Activated CD8-positive, alpha-beta T cell treated with anti-CD3 and anti-CD28 coated beads for 36 hours (primary cell): Measurements from ENCODE around the gene MAP3K5. TPM values are rescaled to one million over a fixed set of nuclear protein-coding genes. Genes with fewer than 3 reads are reported as not detected.

Experiments used
- ATAC-seq: fragments of 200-7000 bp; cut with Tn5 transposase; one replicate; pipeline ENCODE4 v1.10.0; 2021; ENCODE audit warnings: mild to moderate bottlenecking, moderate library complexity
- CTCF ChIA-PET: fragments of 350-600 bp; sonication (Branson Sonifier 250); formaldehyde crosslinking; loops from one replicate; lab custom pipeline; 2021; ENCODE audit warnings: antibody characterized with exemption; lab: Charles Lee
- POLR2A ChIA-PET: fragments of 350-600 bp; sonication (Branson Sonifier 250); formaldehyde crosslinking; loops from one replicate; lab custom pipeline; 2021; ENCODE audit warnings: antibody characterized with exemption; lab: Charles Lee
- DNase-seq: peaks from one replicate; pipeline ENCODE4 v3.0.0-alpha.2; 2020
- H3K27ac Mint-ChIP-seq: one replicate; pipeline ENCODE4 v1.8.0; 2021; ENCODE audit warnings: mild to moderate bottlenecking, mixed read lengths
- H3K27me3 Mint-ChIP-seq: one replicate; pipeline ENCODE4 v1.8.0; 2021; ENCODE audit warnings: mixed read lengths
- H3K36me3 Mint-ChIP-seq: one replicate; pipeline ENCODE4 v1.8.0; 2021; ENCODE audit warnings: low read depth, mixed read lengths
- H3K4me1 Mint-ChIP-seq: one replicate; pipeline ENCODE4 v1.8.0; 2021; ENCODE audit warnings: low read depth, mixed read lengths
- H3K4me3 Mint-ChIP-seq: one replicate; pipeline ENCODE4 v1.8.0; 2021; ENCODE audit warnings: mild to moderate bottlenecking, moderate library complexity, mixed read lengths
- H3K9me3 Mint-ChIP-seq: one replicate; pipeline ENCODE4 v1.8.0; 2021; ENCODE audit warnings: mixed read lengths
- CTCF ChIP-seq: fragments of 200-600 bp; IDR thresholded peaks from one replicate; pipeline ENCODE4 v1.8.0; 2022; ENCODE audit warnings: antibody characterized with exemption, mild to moderate bottlenecking
- intact Hi-C: fragments of 100-400 bp; cut with micrococcal nuclease; formaldehyde crosslinking; loops from one replicate; pipeline ENCODE4 v1.10.0; 2022
- total RNA-seq, 2 experiments: library from RNA; stranded (reverse); gene quantifications; one replicate each; pipeline ENCODE4 v1.2.3, GENCODE V29; 2021

MAP3K5 gene
- total RNA-seq, 2 experiments from 2014 or later: 4.4 to 4.6 TPM

GRCh38 chr6:136551103-136551502 is 241.2 kb downstream of the MAP3K5 start:
- CTCF ChIA-PET: interaction anchor here (1.3 to 1.8 kb wide), 9 partner anchors 10 to 220 kb away, joined by 3 to 12 read pairs (median 6); no protein-coding TSS in a partner anchor
- DNase-seq (no peak), ATAC-seq (no peak)
- Mint-ChIP-seq H3K4me1 (peaks cover 5% of the 10 kb centered on the region), H3K27ac (no peak overlapping the region), H3K9me3 (no peaks in the 10 kb centered on the region), H3K36me3 (no peaks in the 10 kb centered on the region), H3K4me3 (peak overlapping the region; percentile 1), H3K27me3 (peaks cover 28% of the 10 kb centered on the region)
- POLR2A ChIA-PET: interaction anchor here (0.6 kb wide), 1 partner anchor 186 kb away, joined by 3 read pairs; no protein-coding TSS in a partner anchor
- intact Hi-C loops: no loop called here
- TF ChIP-seq CTCF: no peak

DNA sequence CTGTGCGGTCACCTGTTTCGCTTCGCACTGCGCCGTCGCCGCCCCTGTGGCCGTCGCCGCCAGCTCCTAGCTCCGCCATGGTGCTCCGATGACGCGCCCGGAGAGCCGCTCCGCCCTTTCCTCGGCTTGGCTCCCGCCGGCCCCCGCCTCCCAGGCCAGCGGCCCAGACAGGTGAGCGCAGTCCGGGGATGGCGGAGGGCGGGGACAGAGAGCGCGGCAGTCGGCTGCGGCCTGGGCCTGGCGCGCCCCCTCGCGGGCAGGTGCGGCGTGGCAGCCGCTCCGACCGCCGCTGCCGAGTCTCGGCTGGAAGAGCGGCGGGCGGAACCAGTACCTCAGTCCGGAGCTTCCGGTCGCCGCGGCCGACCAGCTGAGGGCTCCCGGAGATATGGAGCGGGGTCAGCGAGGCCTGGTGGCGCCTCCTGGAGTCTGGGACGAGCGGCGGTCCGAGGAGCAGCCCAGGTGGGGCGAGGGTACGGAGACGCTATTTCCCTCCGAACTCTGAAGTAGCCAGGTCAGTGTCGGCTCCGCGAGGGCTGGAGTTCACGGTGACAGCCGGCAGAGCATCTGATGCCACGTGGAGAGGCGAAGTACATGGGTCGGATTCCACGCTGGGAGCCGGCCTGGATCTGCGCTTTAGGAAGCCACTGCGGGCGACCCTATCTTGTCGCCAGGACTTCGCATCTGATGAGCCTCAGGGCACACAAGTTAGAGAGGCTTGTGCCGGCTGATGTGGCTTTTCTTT is 241.8 kb downstream of the MAP3K5 start, which contains the start of gene MAP7:
Gene MAP7 (minus strand): TSS at position 93 of the 742 bp plus-strand sequence. CDS start 14 bp downstream, at position 79.
- H3K27me3 Mint-ChIP-seq: peaks cover 28% of the 10 kb centered on the region
- no peak within 1 kb of the TSS for H3K27ac Mint-ChIP-seq
- peak; percentile 96 for ATAC-seq

DNA sequence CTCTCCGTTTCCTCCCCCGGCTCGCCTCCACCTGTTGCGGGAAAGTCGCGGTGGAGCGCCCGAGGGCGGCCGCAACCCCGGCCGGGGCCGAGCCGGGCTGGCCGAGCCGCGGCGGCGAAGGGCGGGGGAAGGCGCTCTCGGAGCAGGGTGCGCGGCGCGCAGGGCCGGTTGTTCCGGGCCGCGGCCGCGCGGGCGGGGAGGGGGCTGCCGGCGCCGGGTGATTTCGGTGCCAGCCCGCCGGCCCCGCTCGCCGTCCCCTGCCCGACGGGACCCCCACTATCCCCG is 242.3 kb downstream of the MAP3K5 start:
- peaks cover 32% of the 10 kb centered on the region for H3K27me3 Mint-ChIP-seq
- ATAC-seq: peak; percentile 62
- intact Hi-C loops: no loop called here

More for the DNA sequence above, 241.8 kb downstream of the MAP3K5 start, which contains the start of gene MAP7:
- POLR2A ChIA-PET: no interaction called here
- DNase-seq: peak; percentile 70
- peak; percentile 100 for TF ChIP-seq CTCF
- intact Hi-C loops: no loop called here
- CTCF ChIA-PET: interaction anchor here (0.6 to 1.8 kb wide), 15 partner anchors 10 to 233 kb away, joined by 3 to 12 read pairs (median 4); no protein-coding TSS in a partner anchor
- peak within 1 kb of the TSS; percentile 61 for H3K4me3 Mint-ChIP-seq
- H3K4me1 Mint-ChIP-seq: peaks cover 5% of the 10 kb centered on the region
- H3K9me3 Mint-ChIP-seq: no peaks in the 10 kb centered on the region
- H3K36me3 Mint-ChIP-seq: no peaks in the 10 kb centered on the region

DNA sequence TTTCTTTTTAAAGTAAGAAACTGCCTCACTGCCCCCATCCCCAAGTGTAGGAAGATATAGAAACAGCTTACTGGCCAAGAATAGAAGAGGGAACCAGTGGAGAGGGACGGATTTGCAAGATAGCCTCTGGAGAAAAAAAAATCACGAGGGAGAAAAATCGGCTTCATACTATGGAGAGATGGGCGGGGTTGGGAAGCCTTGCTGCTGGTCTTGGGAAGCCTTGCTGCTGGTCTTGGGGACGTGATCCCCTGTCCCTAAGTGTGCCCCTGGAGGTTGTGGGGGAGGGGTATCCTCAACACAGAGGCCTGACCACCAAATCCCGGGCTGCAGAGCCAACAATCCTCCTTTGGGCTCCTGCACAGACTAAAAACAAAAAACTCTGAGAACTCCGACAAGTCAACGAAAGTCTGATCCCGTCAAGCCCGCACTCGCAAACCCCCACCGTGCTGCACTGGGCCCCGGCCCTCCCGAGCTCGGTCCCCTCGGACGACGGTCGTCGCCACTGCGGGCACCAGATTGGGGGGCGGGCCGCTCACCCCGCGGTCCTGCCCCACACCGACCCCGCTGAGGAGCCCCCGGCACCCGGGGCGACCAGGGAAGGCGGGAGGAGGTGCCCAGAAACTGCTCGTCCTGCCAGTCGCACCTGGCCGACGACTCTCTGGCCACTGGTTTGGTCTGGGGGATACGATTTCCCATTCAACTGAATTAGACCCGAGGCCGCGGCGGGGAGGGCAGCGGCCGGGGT is 242.8 kb downstream of the MAP3K5 start:
- Mint-ChIP-seq H3K27ac (no peak overlapping the region), H3K4me3 (peak overlapping the region; percentile 61), H3K4me1 (peaks cover 5% of the 10 kb centered on the region), H3K9me3 (no peaks in the 10 kb centered on the region), H3K36me3 (no peaks in the 10 kb centered on the region), H3K27me3 (peaks cover 35% of the 10 kb centered on the region)
- TF ChIP-seq CTCF: no peak
- DNase-seq: no peak
- ChIA-PET POLR2A (interaction anchor here (0.8 kb wide), 1 partner anchor 192 kb away, joined by 4 read pairs; no protein-coding TSS in a partner anchor), CTCF (interaction anchor here (0.6 to 1.8 kb wide), 14 partner anchors 9 to 232 kb away, joined by 3 to 12 read pairs (median 4); no protein-coding TSS in a partner anchor)
- ATAC-seq: no peak
- intact Hi-C loops: loop anchor here (10.0 kb wide), 1 partner anchor 175 kb away; no protein-coding TSS in a partner anchor

More for the DNA sequence above, 242.3 kb downstream of the MAP3K5 start:
- H3K4me3 Mint-ChIP-seq: no peak overlapping the region
- no peaks in the 10 kb centered on the region for H3K9me3 Mint-ChIP-seq
- no peak for TF ChIP-seq CTCF
- no peaks in the 10 kb centered on the region for H3K36me3 Mint-ChIP-seq
- ChIA-PET POLR2A (no interaction called here), CTCF (interaction anchor here (0.6 to 1.8 kb wide), 12 partner anchors 10 to 233 kb away, joined by 3 to 12 read pairs (median 4); no protein-coding TSS in a partner anchor)
- DNase-seq: peak; percentile 2
- no peak overlapping the region for H3K27ac Mint-ChIP-seq
- H3K4me1 Mint-ChIP-seq: peaks cover 5% of the 10 kb centered on the region
